B cell (primary cell): Measurements from ENCODE around the gene GNA12. TPM values are rescaled to one million over a fixed set of nuclear protein-coding genes. Genes with fewer than 3 reads are reported as not detected.
A peak's percentile ranks its signal among the peaks of the same experiment; 100 is the strongest.

Experiments used
- ATAC-seq: fragments of 200-7000 bp; cut with Tn5 transposase; one replicate; pipeline ENCODE4 v1.10.0; 2021; ENCODE audit warnings: low read depth, mild to moderate bottlenecking, moderate number of reproducible peaks, moderate library complexity
- CTCF ChIA-PET: fragments of 350-600 bp; sonication (Branson Sonifier 250); formaldehyde crosslinking; loops from one replicate; lab custom pipeline; 2021; ENCODE audit warnings: antibody characterized with exemption, inconsistent platforms; lab: Charles Lee
- POLR2A ChIA-PET: fragments of 350-600 bp; sonication (Branson Sonifier 250); formaldehyde crosslinking; loops from one replicate; lab custom pipeline; 2021; ENCODE audit warnings: antibody characterized with exemption; lab: Charles Lee
- DNase-seq: peaks from one replicate; pipeline ENCODE4 v3.0.0; 2013
- H2AFZ ChIP-seq: 2 replicates; pipeline ENCODE4 v1.6.1; 2012; ENCODE audit warnings: mild to moderate bottlenecking, low read depth, low read length; ENCODE audit not compliant: insufficient read depth, poor library complexity, severe bottlenecking
- H3K27ac ChIP-seq, 2 donors: 1 replicate in 1 of 2; 2 replicates in 1 of 2; pipeline ENCODE4 v1.5.1; 2012 to 2013; ENCODE audit warnings: low read length in 2 of 2, mild to moderate bottlenecking in 2 of 2, moderate library complexity in 1 of 2
- H3K27me3 ChIP-seq, 4 experiments: fragments of 200-600 bp in 1 of 4; sonication (generic) in 1 of 4; replicated peaks in 1 of 4; 1 replicate in 2 of 4; 2 replicates in 2 of 4; pipeline versions ENCODE4 v1.6.1 to v1.7.0; 2013 to 2016; ENCODE audit warnings: low read length in 3 of 4, mild to moderate bottlenecking in 2 of 4, mixed read lengths in 1 of 4, moderate library complexity in 1 of 4; ENCODE audit not compliant: insufficient read depth in 4 of 4, control insufficient read depth in 3 of 4; ENCODE audit errors: control extremely low read depth in 1 of 4
- H3K36me3 ChIP-seq, 2 experiments: replicated peaks in 1 of 2; 1 replicate in 1 of 2; 2 replicates in 1 of 2; pipeline versions ENCODE4 v1.6.1 to v1.7.1; 2013; ENCODE audit warnings: low read length in 1 of 2; ENCODE audit not compliant: insufficient read depth in 2 of 2, control insufficient read depth in 1 of 2; ENCODE audit errors: control extremely low read depth in 1 of 2, extremely low read depth in 1 of 2
- H3K4me1 ChIP-seq, 2 donors: fragments of 200-600 bp in 1 of 2; sonication (generic) in 1 of 2; 1 replicate in 1 of 2; 2 replicates in 1 of 2; pipeline versions ENCODE4 v1.5.1 to v1.6.1; 2013 to 2017; ENCODE audit warnings: low read length in 2 of 2; ENCODE audit not compliant: control insufficient read depth in 2 of 2, insufficient read depth in 2 of 2
- H3K4me2 ChIP-seq: replicated peaks from 2 replicates; pipeline ENCODE3; 2012; ENCODE audit warnings: mild to moderate bottlenecking, low read depth, low read length; ENCODE audit not compliant: poor library complexity, severe bottlenecking
- H3K4me3 ChIP-seq, 5 experiments: fragments of 200-600 bp in 1 of 5; sonication (generic) in 1 of 5; 1 replicate in 3 of 5; 2 replicates in 2 of 5; pipeline versions ENCODE4 v1.5.1 to v1.7.0; 2011 to 2016; ENCODE audit warnings: low read length in 4 of 5, mild to moderate bottlenecking in 4 of 5, low read depth in 2 of 5, control low read depth in 1 of 5, moderate library complexity in 1 of 5; ENCODE audit not compliant: insufficient read depth in 1 of 5; ENCODE audit errors: control extremely low read depth in 1 of 5, extremely low read depth in 1 of 5
- H3K79me2 ChIP-seq: fragments of 200-600 bp; sonication (generic); one replicate; pipeline ENCODE4 v1.6.0; 2016; ENCODE audit warnings: low read length; ENCODE audit not compliant: control insufficient read depth, insufficient read depth
- H3K9ac ChIP-seq: fragments of 200-600 bp; sonication (generic); 2 replicates; pipeline ENCODE4 v1.6.1; 2017; ENCODE audit warnings: mild to moderate bottlenecking, low read length, moderate library complexity
- H3K9me3 ChIP-seq, 3 donors: one replicate each; pipeline versions ENCODE4 v1.6.1 to v1.7.1; 2013; ENCODE audit warnings: low read length in 2 of 3; ENCODE audit not compliant: control insufficient read depth in 2 of 3, insufficient read depth in 1 of 3; ENCODE audit errors: control extremely low read depth in 1 of 3
- H4K20me1 ChIP-seq: 2 replicates; pipeline ENCODE4 v1.6.0; 2012; ENCODE audit warnings: mild to moderate bottlenecking, low read length; ENCODE audit not compliant: insufficient read depth, control insufficient read depth, poor library complexity, severe bottlenecking
- H3K27ac Mint-ChIP-seq: one replicate; pipeline ENCODE4 v1.8.0; 2021; ENCODE audit warnings: mixed read lengths
- H3K27me3 Mint-ChIP-seq: one replicate; pipeline ENCODE4 v1.8.0; 2021; ENCODE audit warnings: mixed read lengths
- H3K4me1 Mint-ChIP-seq: one replicate; pipeline ENCODE4 v1.8.0; 2021; ENCODE audit warnings: mixed read lengths
- H3K4me3 Mint-ChIP-seq: one replicate; pipeline ENCODE4 v1.8.0; 2021; ENCODE audit warnings: mixed read lengths
- H3K9me3 Mint-ChIP-seq: one replicate; pipeline ENCODE4 v1.8.0; 2022; ENCODE audit warnings: mixed read lengths; ENCODE audit not compliant: insufficient read depth
- EZH2 ChIP-seq: IDR thresholded peaks from 2 replicates; pipeline ENCODE4 v1.6.1; 2012; ENCODE audit warnings: borderline replicate concordance, low read depth, mild to moderate bottlenecking, moderate library complexity, low read length; ENCODE audit not compliant: insufficient read depth, poor library complexity, severe bottlenecking
- WGBS: methylation state at CpG from one replicate; pipeline ENCODE4 v1.1.5; 2013; ENCODE audit warnings: missing lambda C conversion rate; ENCODE audit not compliant: insufficient coverage; 5-methylcytosine and 5-hydroxymethylcytosine counted together
- intact Hi-C: fragments of 100-400 bp; cut with micrococcal nuclease; formaldehyde crosslinking; loops from one replicate; pipeline ENCODE4 v1.10.0; 2022
- polyA plus RNA-seq: library from polyadenylated mRNA; depleted of rRNA; stranded (reverse); fragments of >200 nt; gene quantifications from 2 replicates; pipeline ENCODE4 v1.2.3, GENCODE V29; 2012
- total RNA-seq, 2 donors: library from RNA; stranded (reverse); fragments of 120-200 nt in 1 of 2; gene quantifications; 1 replicate in 1 of 2; 2 replicates in 1 of 2; pipeline versions ENCODE4 v1.2.3 to v1.2.4, GENCODE V29; 2013 to 2022
- TF ChIP-seq, protein P1 (sequence below): fragments of 200-600 bp; IDR thresholded peaks from one replicate; pipeline ENCODE4 v1.8.0; 2022; ENCODE audit warnings: antibody characterized with exemption, mild to moderate bottlenecking

The GNA12 gene
- total and polyA plus RNA-seq, 2 donors (not counting 1 experiment from before 2014, with no cell fraction given), result 34.6 to 110 TPM

DNA sequence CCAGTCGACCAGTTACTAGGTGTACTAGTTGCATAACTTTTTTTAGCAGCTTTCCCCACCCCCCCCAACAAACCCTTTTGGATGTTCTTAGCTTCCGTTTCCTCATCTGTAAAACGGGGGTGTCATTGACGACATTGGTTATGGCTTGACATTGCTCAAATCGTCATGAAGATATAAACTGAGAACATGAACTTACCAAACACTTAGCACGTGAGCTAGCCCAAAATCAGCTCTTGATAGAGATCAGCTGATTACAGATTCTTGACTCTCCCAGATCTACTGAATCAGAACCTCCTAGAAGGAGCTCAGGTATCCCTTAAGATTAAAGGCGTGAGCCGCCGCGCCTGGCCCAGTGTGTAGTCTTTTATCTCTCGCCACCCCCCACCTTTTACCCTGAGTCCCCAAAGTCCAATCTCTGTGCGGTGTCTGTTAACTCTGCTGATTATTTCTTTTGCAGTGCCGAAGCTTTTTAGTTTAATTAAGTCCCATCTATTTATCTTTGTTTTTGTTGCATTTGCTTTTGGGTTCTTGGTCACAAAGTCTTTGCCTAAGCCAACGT, 1.0 kb upstream of the GNA12 start:
- Histone ChIP-seq H4K20me1 (no peaks in the 10 kb centered on the region), H3K27ac (no peak overlapping the region), H3K36me3 (peaks cover 0 to 4% of the 10 kb centered on the region in 2 experiments), H3K79me2 (peaks cover 34% of the 10 kb centered on the region), H3K4me3 (peak overlapping the region in 4 of 5 experiments; percentile 50 to 70 (median 63)), H2AFZ (peak overlapping the region; percentile 86), H3K4me2 (peak overlapping the region; percentile 77), H3K9me3 (no peaks in the 10 kb centered on the region), H3K4me1 (peaks cover 27 to 37% of the 10 kb centered on the region in 2 donors), H3K27me3 (no peaks in the 10 kb centered on the region), H3K9ac (peak overlapping the region; percentile 72)
- H3K9me3 Mint-ChIP-seq, result no peaks in the 10 kb centered on the region
- intact Hi-C loops, result loop anchor here (2.0 kb wide), 2 partner anchors 72 to 198 kb away; partner anchors contain the start of gene CARD11
- CTCF ChIA-PET, result interaction anchor here (0.8 to 1.4 kb wide), 4 partner anchors 19 to 135 kb away, joined by 3 to 5 read pairs (median 4); no protein-coding TSS in a partner anchor
- TF ChIP-seq EZH2, result no peak
- H3K4me3 Mint-ChIP-seq, result peak overlapping the region; percentile 95
- DNase-seq (no peak), ATAC-seq (no peak)
- no peaks in the 10 kb centered on the region for H3K27me3 Mint-ChIP-seq
- H3K4me1 Mint-ChIP-seq, result peaks cover 44% of the 10 kb centered on the region
- POLR2A ChIA-PET, result no interaction called here
- WGBS, result 86% methylated on average over 9 of the region's 14 CpGs
- H3K27ac Mint-ChIP-seq, result peak overlapping the region; percentile 71

GRCh38 chr7:2843711-2844152, 376 bp downstream of the GNA12 start:
- H3K4me1 Mint-ChIP-seq, result peaks cover 57% of the 10 kb centered on the region
- H2AFZ ChIP-seq, result peak overlapping the region; percentile 62
- TF ChIP-seq, protein P1, sequence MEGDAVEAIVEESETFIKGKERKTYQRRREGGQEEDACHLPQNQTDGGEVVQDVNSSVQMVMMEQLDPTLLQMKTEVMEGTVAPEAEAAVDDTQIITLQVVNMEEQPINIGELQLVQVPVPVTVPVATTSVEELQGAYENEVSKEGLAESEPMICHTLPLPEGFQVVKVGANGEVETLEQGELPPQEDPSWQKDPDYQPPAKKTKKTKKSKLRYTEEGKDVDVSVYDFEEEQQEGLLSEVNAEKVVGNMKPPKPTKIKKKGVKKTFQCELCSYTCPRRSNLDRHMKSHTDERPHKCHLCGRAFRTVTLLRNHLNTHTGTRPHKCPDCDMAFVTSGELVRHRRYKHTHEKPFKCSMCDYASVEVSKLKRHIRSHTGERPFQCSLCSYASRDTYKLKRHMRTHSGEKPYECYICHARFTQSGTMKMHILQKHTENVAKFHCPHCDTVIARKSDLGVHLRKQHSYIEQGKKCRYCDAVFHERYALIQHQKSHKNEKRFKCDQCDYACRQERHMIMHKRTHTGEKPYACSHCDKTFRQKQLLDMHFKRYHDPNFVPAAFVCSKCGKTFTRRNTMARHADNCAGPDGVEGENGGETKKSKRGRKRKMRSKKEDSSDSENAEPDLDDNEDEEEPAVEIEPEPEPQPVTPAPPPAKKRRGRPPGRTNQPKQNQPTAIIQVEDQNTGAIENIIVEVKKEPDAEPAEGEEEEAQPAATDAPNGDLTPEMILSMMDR, result no peak
- no peak for TF ChIP-seq EZH2
- 2% methylated on average over 63 of the region's 64 CpGs for WGBS
- peaks cover 0 to 7% (median 0%) of the 10 kb centered on the region in 3 donors for H3K9me3 ChIP-seq
- peak overlapping the region in 1 of 2 donors; percentile 53 for H3K27ac ChIP-seq
- H3K4me1 ChIP-seq, result peaks cover 38 to 51% of the 10 kb centered on the region in 2 donors
- peak overlapping the region; percentile 75 for H3K9ac ChIP-seq
- CTCF ChIA-PET, result no interaction called here
- POLR2A ChIA-PET, result no interaction called here
- ATAC-seq, result no peak
- DNase-seq, result peak; percentile 72
- peak overlapping the region; percentile 95 for H3K4me2 ChIP-seq
- no peaks in the 10 kb centered on the region for H3K27me3 ChIP-seq
- H3K4me3 ChIP-seq, result peak overlapping the region in 4 of 5 experiments; percentile 45 to 69 (median 66)
- intact Hi-C loops, result loop anchor here (1.0 to 5.0 kb wide), 6 partner anchors 71 to 391 kb away; partner anchors contain the start of genes CARD11 and TTYH3
- H3K9me3 Mint-ChIP-seq, result no peaks in the 10 kb centered on the region
- peak overlapping the region; percentile 89 for H3K4me3 Mint-ChIP-seq
- H4K20me1 ChIP-seq, result no peaks in the 10 kb centered on the region
- H3K27me3 Mint-ChIP-seq, result no peaks in the 10 kb centered on the region
- H3K79me2 ChIP-seq, result peaks cover 44% of the 10 kb centered on the region
- peaks cover 0 to 4% of the 10 kb centered on the region in 2 experiments for H3K36me3 ChIP-seq
- peak overlapping the region; percentile 70 for H3K27ac Mint-ChIP-seq
